ENCODE measurements around the gene PTPRN2.

DNA sequence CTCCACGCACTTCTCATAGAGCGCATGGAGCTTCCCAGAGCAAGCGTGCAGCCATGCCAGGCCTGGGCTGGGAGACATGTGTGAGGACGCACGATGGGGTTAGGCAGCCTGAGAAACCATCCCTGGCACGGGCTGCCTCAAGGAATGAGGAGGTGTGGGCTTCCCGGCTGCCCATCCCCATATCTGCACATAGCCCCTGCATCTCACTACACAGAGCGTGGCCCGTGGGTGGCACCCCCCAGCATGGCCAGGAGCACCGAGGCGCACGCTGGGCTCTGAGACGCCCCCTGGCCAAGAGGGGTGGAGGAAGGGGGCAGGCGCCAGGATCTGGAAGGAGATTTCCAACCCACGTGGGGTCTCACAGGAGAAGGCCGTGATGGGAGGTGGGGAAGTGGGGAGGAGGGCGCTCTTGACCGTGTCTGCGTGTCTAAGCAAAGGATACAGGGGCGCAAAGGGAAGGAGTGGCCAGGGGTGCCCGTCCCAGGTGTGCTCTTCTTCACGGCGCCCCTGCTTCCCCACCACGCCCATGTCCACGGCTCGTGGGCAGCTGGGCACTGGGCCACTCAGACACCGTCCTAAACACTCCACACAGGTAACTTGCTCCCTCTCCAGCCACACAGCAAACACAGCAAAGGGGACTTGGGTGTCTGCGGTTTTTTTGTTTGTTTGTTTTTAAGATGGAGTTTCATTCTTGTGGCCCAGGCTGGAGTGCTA lies 340.5 kb downstream of the PTPRN2 start:
- TF ChIP-seq, protein P1, sequence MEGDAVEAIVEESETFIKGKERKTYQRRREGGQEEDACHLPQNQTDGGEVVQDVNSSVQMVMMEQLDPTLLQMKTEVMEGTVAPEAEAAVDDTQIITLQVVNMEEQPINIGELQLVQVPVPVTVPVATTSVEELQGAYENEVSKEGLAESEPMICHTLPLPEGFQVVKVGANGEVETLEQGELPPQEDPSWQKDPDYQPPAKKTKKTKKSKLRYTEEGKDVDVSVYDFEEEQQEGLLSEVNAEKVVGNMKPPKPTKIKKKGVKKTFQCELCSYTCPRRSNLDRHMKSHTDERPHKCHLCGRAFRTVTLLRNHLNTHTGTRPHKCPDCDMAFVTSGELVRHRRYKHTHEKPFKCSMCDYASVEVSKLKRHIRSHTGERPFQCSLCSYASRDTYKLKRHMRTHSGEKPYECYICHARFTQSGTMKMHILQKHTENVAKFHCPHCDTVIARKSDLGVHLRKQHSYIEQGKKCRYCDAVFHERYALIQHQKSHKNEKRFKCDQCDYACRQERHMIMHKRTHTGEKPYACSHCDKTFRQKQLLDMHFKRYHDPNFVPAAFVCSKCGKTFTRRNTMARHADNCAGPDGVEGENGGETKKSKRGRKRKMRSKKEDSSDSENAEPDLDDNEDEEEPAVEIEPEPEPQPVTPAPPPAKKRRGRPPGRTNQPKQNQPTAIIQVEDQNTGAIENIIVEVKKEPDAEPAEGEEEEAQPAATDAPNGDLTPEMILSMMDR (IDR thresholded peaks at IDR 0.05) = no peak
- no peak for TF ChIP-seq POLR2A (IDR thresholded peaks at IDR 0.05)
- TF ChIP-seq POLR2AphosphoS5 (IDR thresholded peaks at IDR 0.05) = no peak

All from sigmoid colon (tissue), 4 donors.